Neural progenitor cell (in vitro differentiated cells): ENCODE results near the gene RBM28.

ENCODE experiments used
- EZH2 ChIP-seq: fragments of 200-600 bp; sonication (generic); IDR thresholded peaks from 2 replicates; pipeline ENCODE4 v1.6.1; 2017; ENCODE audit warnings: antibody characterized with exemption, mild to moderate bottlenecking, moderate library complexity
- EZH2phosphoT487 ChIP-seq: fragments of 200-600 bp; sonication (generic); IDR thresholded peaks from 2 replicates; pipeline ENCODE4 v1.6.1; 2017; ENCODE audit warnings: antibody characterized with exemption
- TF ChIP-seq, protein P1 (sequence below): fragments of 200-600 bp; sonication (generic); IDR thresholded peaks from 2 replicates; pipeline ENCODE4 v1.5.1; 2017; ENCODE audit warnings: antibody characterized with exemption, mild to moderate bottlenecking

DNA sequence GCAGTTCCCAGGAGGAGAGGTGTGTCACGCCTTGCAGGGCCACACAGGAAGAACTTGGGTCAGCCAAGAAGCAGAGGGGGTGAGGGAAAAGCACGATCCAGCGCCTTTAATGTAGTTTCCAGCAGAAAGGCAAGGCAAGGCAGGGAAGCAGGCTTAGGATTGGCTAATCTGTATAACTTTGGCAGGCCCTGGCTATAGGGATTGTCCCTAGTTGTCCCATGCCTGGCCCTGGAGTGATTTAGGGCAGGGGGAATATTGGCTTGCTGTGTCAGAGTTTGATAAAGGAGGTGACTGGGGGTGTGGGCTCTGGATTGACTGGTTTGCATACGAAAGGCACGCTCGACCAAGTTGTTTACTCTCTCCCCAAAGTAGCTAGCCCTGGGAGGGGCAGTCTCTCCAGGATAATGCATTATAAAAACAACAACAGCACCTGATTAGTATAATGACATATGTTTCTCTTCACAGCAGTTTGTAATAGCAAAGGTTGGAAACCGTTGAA lies 44.5 kb downstream of the RBM28 start:
- TF ChIP-seq, protein P1, sequence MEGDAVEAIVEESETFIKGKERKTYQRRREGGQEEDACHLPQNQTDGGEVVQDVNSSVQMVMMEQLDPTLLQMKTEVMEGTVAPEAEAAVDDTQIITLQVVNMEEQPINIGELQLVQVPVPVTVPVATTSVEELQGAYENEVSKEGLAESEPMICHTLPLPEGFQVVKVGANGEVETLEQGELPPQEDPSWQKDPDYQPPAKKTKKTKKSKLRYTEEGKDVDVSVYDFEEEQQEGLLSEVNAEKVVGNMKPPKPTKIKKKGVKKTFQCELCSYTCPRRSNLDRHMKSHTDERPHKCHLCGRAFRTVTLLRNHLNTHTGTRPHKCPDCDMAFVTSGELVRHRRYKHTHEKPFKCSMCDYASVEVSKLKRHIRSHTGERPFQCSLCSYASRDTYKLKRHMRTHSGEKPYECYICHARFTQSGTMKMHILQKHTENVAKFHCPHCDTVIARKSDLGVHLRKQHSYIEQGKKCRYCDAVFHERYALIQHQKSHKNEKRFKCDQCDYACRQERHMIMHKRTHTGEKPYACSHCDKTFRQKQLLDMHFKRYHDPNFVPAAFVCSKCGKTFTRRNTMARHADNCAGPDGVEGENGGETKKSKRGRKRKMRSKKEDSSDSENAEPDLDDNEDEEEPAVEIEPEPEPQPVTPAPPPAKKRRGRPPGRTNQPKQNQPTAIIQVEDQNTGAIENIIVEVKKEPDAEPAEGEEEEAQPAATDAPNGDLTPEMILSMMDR, result no peak
- TF ChIP-seq EZH2, result no peak
- TF ChIP-seq EZH2phosphoT487, result no peak
